ENCODE results near the gene CELA2A. TPM values are rescaled to one million over a fixed set of nuclear protein-coding genes. Genes with fewer than 3 reads are reported as not detected.

Gene CELA2A
- polyA plus RNA-seq, 1 donor (not counting 4 experiments of a cell fraction or from before 2014, with no cell fraction given): not detected

GRCh38 chr1:15500184-15501178 lies 43.9 kb downstream of the CELA2A start:
- FAIRE-seq: no peak
- no peak overlapping the region for H3K9ac ChIP-seq (ENCODE audit: control insufficient read depth, extremely low read depth, insufficient read depth, low read length)
- H3K27ac ChIP-seq (ENCODE audit: control insufficient read depth, insufficient read depth, low read length): no peak overlapping the region
- TF ChIP-seq CTCF (optimal IDR thresholded peaks at IDR 0.05 in 1 of 3, IDR thresholded peaks at IDR 0.05 in 1 of 3, conservative IDR thresholded peaks at IDR 0.05 in 1 of 3; ENCODE audit: extremely low read depth in 1 of 3, insufficient read depth in 2 of 3, low read length in 3 of 3): no peak
- TF ChIP-seq EZH2 (IDR thresholded peaks at IDR 0.05; ENCODE audit: low read length): no peak
- no peaks in the 10 kb centered on the region for H3K9me3 ChIP-seq (ENCODE audit: control insufficient read depth, low read depth, low read length)
- no peak for DNase-seq (ENCODE audit: low read depth, low spot score)
- H3K27me3 ChIP-seq (ENCODE audit: control insufficient read depth, extremely low read depth, insufficient read depth, low read length): no peaks in the 10 kb centered on the region
- no peaks in the 10 kb centered on the region for H3K79me2 ChIP-seq (ENCODE audit: control insufficient read depth, insufficient read depth, low read length)
- no peaks in the 10 kb centered on the region for H3K36me3 ChIP-seq (ENCODE audit: control insufficient read depth in 2 of 2, extremely low read depth in 1 of 2, insufficient read depth in 2 of 2, low read length in 2 of 2)
- no peak overlapping the region for H3K4me2 ChIP-seq (ENCODE audit: control insufficient read depth, extremely low read depth, insufficient read depth, low read depth, low read length)
- H3K9me1 ChIP-seq (ENCODE audit: control insufficient read depth, extremely low read depth, insufficient read depth, low read length): no peaks in the 10 kb centered on the region
- dilution Hi-C loops (cut with MboI; ENCODE audit: extremely low pct_ligation_motif_present, low sequenced_read_pairs): no loop called here
- no peaks in the 10 kb centered on the region for H4K20me1 ChIP-seq (ENCODE audit: control insufficient read depth, extremely low read depth, insufficient read depth, low read length)
- no peaks in the 10 kb centered on the region for H3K4me1 ChIP-seq (ENCODE audit: control insufficient read depth, extremely low read depth, insufficient read depth, low read length)
- no peak overlapping the region for H3K4me3 ChIP-seq (ENCODE audit: control insufficient read depth in 2 of 3, extremely low read depth in 1 of 3, insufficient read depth in 2 of 3, low read depth in 1 of 3, low read length in 3 of 3)
- no peak overlapping the region for H2AFZ ChIP-seq (ENCODE audit: control insufficient read depth, low read length)

- no peak overlapping the region for H3K4me2 ChIP-seq (ENCODE audit: control insufficient read depth, extremely low read depth, insufficient read depth, low read depth, low read length)
- no peaks in the 10 kb centered on the region for H3K9me1 ChIP-seq (ENCODE audit: control insufficient read depth, extremely low read depth, insufficient read depth, low read length)
- H3K36me3 ChIP-seq (ENCODE audit: control insufficient read depth in 2 of 2, extremely low read depth in 1 of 2, insufficient read depth in 2 of 2, low read length in 2 of 2): no peaks in the 10 kb centered on the region
- no peaks in the 10 kb centered on the region for H3K4me1 ChIP-seq (ENCODE audit: control insufficient read depth, extremely low read depth, insufficient read depth, low read length)
- DNase-seq (ENCODE audit: low read depth, low spot score): no peak
- no peaks in the 10 kb centered on the region for H4K20me1 ChIP-seq (ENCODE audit: control insufficient read depth, extremely low read depth, insufficient read depth, low read length)
- dilution Hi-C loops (cut with MboI; ENCODE audit: extremely low pct_ligation_motif_present, low sequenced_read_pairs): no loop called here
- TF ChIP-seq CTCF (optimal IDR thresholded peaks at IDR 0.05 in 1 of 3, IDR thresholded peaks at IDR 0.05 in 1 of 3, conservative IDR thresholded peaks at IDR 0.05 in 1 of 3; ENCODE audit: extremely low read depth in 1 of 3, insufficient read depth in 2 of 3, low read length in 3 of 3) (peak; percentile 83 to 93 (median 89)), EZH2 (IDR thresholded peaks at IDR 0.05; ENCODE audit: low read length) (no peak)
- H3K9me3 ChIP-seq (ENCODE audit: control insufficient read depth, low read depth, low read length): no peaks in the 10 kb centered on the region
- H2AFZ ChIP-seq (ENCODE audit: control insufficient read depth, low read length): no peak overlapping the region
- no peak overlapping the region for H3K4me3 ChIP-seq (ENCODE audit: control insufficient read depth in 2 of 3, extremely low read depth in 1 of 3, insufficient read depth in 2 of 3, low read depth in 1 of 3, low read length in 3 of 3)
- no peak overlapping the region for H3K9ac ChIP-seq (ENCODE audit: control insufficient read depth, extremely low read depth, insufficient read depth, low read length)
- no peaks in the 10 kb centered on the region for H3K79me2 ChIP-seq (ENCODE audit: control insufficient read depth, insufficient read depth, low read length)
- H3K27ac ChIP-seq (ENCODE audit: control insufficient read depth, insufficient read depth, low read length): no peak overlapping the region
- FAIRE-seq: no peak
- H3K27me3 ChIP-seq (ENCODE audit: control insufficient read depth, extremely low read depth, insufficient read depth, low read length): no peaks in the 10 kb centered on the region
Measured at GRCh38 chr1:15501208-15502032, 44.9 kb downstream of the CELA2A start.

Data from keratinocyte (primary cell).